Gastroesophageal sphincter (tissue), 3 donors: ENCODE results near the gene PDX1.

ENCODE experiments used
- POLR2A ChIP-seq, 2 donors: fragments of 450-650 bp; IDR thresholded peaks; one replicate each; pipeline ENCODE4 v1.6.1; 2017; ENCODE audit warnings: antibody characterized with exemption in 2 of 2, mild to moderate bottlenecking in 2 of 2, moderate library complexity in 1 of 2
- POLR2AphosphoS5 ChIP-seq: sonication (generic); formaldehyde crosslinking; IDR thresholded peaks from one replicate; pipeline ENCODE4 v1.6.1; 2017; ENCODE audit warnings: antibody characterized with exemption
- TF ChIP-seq, protein P1 (sequence below), 4 experiments: fragments of 200-600 bp in 2 of 4; fragments of 450-650 bp in 2 of 4; sonication (generic) in 1 of 4; IDR thresholded peaks; one replicate each; pipeline ENCODE4 v1.5.1; 2017 to 2019; ENCODE audit warnings: antibody characterized with exemption in 4 of 4, mild to moderate bottlenecking in 2 of 4, moderate library complexity in 2 of 4

DNA sequence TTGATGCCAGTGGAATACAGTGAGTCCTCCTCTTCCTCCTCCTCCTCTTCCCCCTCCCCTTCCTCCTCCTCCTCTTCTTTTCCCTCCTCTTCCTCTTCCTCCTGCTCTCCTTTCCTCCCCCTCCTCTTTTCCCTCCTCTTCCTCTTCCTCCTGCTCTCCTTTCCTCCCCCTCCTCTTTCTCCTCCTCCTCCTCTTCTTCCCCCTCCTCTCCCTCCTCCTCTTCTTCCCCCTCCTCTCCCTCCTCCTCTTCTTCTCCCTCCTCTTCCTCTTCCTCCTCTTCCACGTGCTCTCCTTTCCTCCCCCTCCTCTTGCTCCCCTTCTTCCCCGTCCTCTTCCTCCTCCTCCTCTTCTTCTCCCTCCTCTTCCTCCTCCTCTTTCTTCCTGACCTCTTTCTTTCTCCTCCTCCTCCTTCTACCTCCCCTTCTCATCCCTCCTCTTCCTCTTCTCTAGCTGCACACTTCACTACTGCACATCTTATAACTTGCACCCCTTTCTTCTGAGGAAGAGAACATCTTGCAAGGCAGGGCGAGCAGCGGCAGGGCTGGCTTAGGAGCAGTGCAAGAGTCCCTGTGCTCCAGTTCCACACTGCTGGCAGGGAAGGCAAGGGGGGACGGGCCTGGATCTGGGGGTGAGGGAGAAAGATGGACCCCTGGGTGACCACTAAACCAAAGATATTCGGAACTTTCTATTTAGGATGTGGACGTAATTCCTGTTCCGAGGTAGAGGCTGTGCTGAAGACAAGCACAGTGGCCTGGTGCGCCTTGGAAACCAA, 5.6 kb downstream of the PDX1 start:
- TF ChIP-seq, protein P1, sequence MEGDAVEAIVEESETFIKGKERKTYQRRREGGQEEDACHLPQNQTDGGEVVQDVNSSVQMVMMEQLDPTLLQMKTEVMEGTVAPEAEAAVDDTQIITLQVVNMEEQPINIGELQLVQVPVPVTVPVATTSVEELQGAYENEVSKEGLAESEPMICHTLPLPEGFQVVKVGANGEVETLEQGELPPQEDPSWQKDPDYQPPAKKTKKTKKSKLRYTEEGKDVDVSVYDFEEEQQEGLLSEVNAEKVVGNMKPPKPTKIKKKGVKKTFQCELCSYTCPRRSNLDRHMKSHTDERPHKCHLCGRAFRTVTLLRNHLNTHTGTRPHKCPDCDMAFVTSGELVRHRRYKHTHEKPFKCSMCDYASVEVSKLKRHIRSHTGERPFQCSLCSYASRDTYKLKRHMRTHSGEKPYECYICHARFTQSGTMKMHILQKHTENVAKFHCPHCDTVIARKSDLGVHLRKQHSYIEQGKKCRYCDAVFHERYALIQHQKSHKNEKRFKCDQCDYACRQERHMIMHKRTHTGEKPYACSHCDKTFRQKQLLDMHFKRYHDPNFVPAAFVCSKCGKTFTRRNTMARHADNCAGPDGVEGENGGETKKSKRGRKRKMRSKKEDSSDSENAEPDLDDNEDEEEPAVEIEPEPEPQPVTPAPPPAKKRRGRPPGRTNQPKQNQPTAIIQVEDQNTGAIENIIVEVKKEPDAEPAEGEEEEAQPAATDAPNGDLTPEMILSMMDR (IDR thresholded peaks at IDR 0.05) = no peak
- no peak for TF ChIP-seq POLR2AphosphoS5
- no peak for TF ChIP-seq POLR2A (IDR thresholded peaks at IDR 0.05)
